Gastrocnemius medialis (tissue), 4 donors: ENCODE results near the gene TGFBR1.

Experiments used
- CTCF ChIP-seq, 5 experiments: fragments of 450-650 bp in 3 of 5; fragments of 200-600 bp in 2 of 5; sonication (generic) in 2 of 5; IDR thresholded peaks in 4 of 5; conservative IDR thresholded peaks in 1 of 5; 1 replicate in 4 of 5; 2 replicates in 1 of 5; pipeline ENCODE4 v1.5.1; 2016 to 2019; ENCODE audit warnings: antibody characterized with exemption in 5 of 5, mild to moderate bottlenecking in 3 of 5, moderate library complexity in 3 of 5
- POLR2A ChIP-seq, 2 donors: fragments of 450-650 bp; IDR thresholded peaks; one replicate each; pipeline ENCODE4 v1.6.1; 2017; ENCODE audit warnings: antibody characterized with exemption in 2 of 2, mild to moderate bottlenecking in 2 of 2, moderate library complexity in 2 of 2

- TF ChIP-seq CTCF (IDR thresholded peaks at IDR 0.05 in 4 of 5, conservative IDR thresholded peaks at IDR 0.05 in 1 of 5), result no peak
- no peak for TF ChIP-seq POLR2A (IDR thresholded peaks at IDR 0.05)
Observed at GRCh38 chr9:99160173-99160572, 55.3 kb downstream of the TGFBR1 start.
